Vagina (tissue), 2 donors: ENCODE measurements around the gene TFAP2A.

ENCODE experiments used
- POLR2A ChIP-seq, 2 donors: fragments of 450-650 bp; IDR thresholded peaks; one replicate each; pipeline ENCODE4 v1.6.1; 2017; ENCODE audit warnings: antibody characterized with exemption in 2 of 2, mild to moderate bottlenecking in 2 of 2, moderate library complexity in 2 of 2
- POLR2AphosphoS5 ChIP-seq, 2 donors: sonication (generic); formaldehyde crosslinking; IDR thresholded peaks; one replicate each; pipeline ENCODE4 v1.9.0; 2017; ENCODE audit warnings: antibody characterized with exemption in 2 of 2, mild to moderate bottlenecking in 2 of 2, low read depth in 1 of 2; ENCODE audit not compliant: insufficient read depth in 1 of 2
- TF ChIP-seq, protein P1 (sequence below), 3 experiments: fragments of 450-650 bp in 2 of 3; fragments of 200-600 bp in 1 of 3; sonication (generic) in 1 of 3; IDR thresholded peaks; one replicate each; pipeline ENCODE4 v1.5.1; 2017 to 2019; ENCODE audit warnings: antibody characterized with exemption in 3 of 3, mild to moderate bottlenecking in 2 of 3, moderate library complexity in 2 of 3

DNA sequence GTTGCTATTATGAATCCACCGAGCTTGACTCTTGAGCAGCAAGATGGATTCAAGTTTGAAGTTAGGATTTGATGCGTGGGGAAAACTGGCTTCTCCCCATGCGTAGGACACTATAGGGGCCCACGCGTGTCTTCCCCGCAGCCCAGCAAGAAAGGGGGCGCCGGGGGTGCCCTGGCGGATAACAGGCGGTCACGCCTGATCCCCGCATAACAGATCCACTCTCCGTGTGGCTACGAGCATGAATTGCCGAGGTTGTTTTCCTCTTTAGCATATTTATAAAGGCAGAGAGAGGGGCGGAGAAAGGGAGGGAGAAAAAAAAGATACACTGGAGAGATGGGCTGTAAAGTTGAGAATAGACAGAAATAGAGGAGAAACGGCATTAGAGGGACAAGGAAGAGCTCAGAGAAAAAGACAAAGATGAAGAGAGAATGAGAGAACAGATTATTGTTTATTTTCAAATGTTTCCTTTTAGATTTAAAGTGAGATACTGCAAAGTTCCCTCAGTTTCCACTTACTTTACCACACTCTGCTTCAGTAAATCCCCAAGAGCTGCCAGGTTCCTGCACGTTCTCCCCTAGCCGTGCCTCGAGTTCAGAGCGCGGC, 32.0 kb downstream of the TFAP2A start:
- no peak for TF ChIP-seq POLR2A (IDR thresholded peaks at IDR 0.05)
- TF ChIP-seq, protein P1, sequence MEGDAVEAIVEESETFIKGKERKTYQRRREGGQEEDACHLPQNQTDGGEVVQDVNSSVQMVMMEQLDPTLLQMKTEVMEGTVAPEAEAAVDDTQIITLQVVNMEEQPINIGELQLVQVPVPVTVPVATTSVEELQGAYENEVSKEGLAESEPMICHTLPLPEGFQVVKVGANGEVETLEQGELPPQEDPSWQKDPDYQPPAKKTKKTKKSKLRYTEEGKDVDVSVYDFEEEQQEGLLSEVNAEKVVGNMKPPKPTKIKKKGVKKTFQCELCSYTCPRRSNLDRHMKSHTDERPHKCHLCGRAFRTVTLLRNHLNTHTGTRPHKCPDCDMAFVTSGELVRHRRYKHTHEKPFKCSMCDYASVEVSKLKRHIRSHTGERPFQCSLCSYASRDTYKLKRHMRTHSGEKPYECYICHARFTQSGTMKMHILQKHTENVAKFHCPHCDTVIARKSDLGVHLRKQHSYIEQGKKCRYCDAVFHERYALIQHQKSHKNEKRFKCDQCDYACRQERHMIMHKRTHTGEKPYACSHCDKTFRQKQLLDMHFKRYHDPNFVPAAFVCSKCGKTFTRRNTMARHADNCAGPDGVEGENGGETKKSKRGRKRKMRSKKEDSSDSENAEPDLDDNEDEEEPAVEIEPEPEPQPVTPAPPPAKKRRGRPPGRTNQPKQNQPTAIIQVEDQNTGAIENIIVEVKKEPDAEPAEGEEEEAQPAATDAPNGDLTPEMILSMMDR (IDR thresholded peaks at IDR 0.05) = no peak
- no peak for TF ChIP-seq POLR2AphosphoS5 (IDR thresholded peaks at IDR 0.05; ENCODE audit: insufficient read depth in 1 of 2, low read depth in 1 of 2)
